Cardiac muscle cell (in vitro differentiated cells and primary cell): ENCODE data around the gene SCGB1D1. TPM values are rescaled to one million over a fixed set of nuclear protein-coding genes. Genes with fewer than 3 reads are reported as not detected.
"Not testable (repeated sequence)": the region's sequence is repeated elsewhere in the genome, so short reads cannot be mapped to it uniquely, and the experiment has no call there.

Source experiments
- DNase-seq, 2 donors: peaks; one replicate each; pipeline versions ENCODE4 v3.0.0 to v3.0.0-alpha.2; 2010 to 2017; ENCODE audit warnings: low read depth in 1 of 2, low spot score in 1 of 2
- H3K27ac ChIP-seq: fragments of 200-600 bp; sonication (generic); 2 replicates; pipeline ENCODE4 v1.5.1; 2016
- H3K27me3 ChIP-seq: fragments of 200-600 bp; sonication (generic); 2 replicates; pipeline ENCODE4 v1.6.0; 2016; ENCODE audit warnings: control low read depth
- H3K36me3 ChIP-seq: fragments of 200-600 bp; sonication (generic); 2 replicates; pipeline ENCODE4 v1.5.1; 2016; ENCODE audit warnings: control low read depth
- H3K4me1 ChIP-seq: fragments of 200-600 bp; sonication (generic); 2 replicates; pipeline ENCODE4 v1.8.1; 2017; ENCODE audit warnings: low read depth, mild to moderate bottlenecking, mixed run types
- H3K4me3 ChIP-seq: fragments of 200-600 bp; sonication (generic); 2 replicates; pipeline ENCODE4 v1.5.1; 2016; ENCODE audit warnings: mild to moderate bottlenecking
- H3K9me3 ChIP-seq: fragments of 200-600 bp; sonication (generic); 2 replicates; pipeline ENCODE4 v1.5.1; 2017; ENCODE audit warnings: low read depth, mild to moderate bottlenecking, control low read depth
- polyA plus RNA-seq: library from polyadenylated mRNA; unstranded; fragments of >200 nt; fragmentation: Nextera tagmentation; extraction: Ambion mirVana; gene quantifications from 2 replicates; pipeline ENCODE4 v1.2.1, GENCODE V29; 2016
- total RNA-seq: library from RNA; depleted of rRNA; stranded (reverse); fragments of >200 nt; gene quantifications from 2 replicates; pipeline ENCODE4 v1.2.3, GENCODE V29; 2016
- TF ChIP-seq, protein P1 (sequence below): IDR thresholded peaks from 2 replicates; pipeline ENCODE4 v1.5.1; 2012; ENCODE audit warnings: low read depth, mild to moderate bottlenecking, low read length

Gene SCGB1D1
- total and polyA plus RNA-seq, 2 experiments from 2014 or later: not detected

DNA sequence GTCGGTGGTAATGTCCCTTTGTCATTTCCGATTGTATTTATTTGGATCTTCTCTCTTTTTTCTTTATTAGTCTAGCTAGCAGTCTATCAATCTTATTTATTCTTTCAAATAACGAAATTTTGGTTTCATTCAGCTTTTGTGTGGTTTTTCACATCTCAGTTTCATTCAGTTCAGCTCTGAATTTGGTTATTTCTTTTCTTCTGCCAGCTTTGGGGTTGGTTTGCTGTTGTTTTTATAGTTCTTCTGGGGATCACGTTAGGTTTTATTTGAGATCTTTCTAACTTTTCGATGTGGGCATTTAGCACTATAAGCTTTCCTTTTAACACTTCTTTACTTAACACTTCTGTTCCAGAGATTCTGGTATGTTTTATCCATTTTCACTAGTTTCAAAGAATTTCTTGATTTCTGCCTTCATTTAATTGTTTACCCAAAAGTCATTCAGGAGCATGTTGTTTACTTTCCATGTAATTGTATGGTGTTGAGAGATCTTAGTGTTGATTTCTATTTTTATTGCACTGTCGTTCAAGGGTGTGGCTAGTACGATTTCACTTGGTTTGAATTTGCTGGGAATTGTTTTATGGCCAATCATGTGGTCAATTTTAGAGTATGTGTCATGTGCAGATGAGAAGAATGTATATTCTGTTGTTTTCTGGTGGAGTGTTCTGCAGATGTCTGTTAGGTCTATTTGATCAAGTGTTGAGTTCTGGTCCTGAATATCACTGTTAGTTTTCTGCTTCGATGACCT lies 7.7 kb upstream of the SCGB1D1 start:
- TF ChIP-seq, protein P1, sequence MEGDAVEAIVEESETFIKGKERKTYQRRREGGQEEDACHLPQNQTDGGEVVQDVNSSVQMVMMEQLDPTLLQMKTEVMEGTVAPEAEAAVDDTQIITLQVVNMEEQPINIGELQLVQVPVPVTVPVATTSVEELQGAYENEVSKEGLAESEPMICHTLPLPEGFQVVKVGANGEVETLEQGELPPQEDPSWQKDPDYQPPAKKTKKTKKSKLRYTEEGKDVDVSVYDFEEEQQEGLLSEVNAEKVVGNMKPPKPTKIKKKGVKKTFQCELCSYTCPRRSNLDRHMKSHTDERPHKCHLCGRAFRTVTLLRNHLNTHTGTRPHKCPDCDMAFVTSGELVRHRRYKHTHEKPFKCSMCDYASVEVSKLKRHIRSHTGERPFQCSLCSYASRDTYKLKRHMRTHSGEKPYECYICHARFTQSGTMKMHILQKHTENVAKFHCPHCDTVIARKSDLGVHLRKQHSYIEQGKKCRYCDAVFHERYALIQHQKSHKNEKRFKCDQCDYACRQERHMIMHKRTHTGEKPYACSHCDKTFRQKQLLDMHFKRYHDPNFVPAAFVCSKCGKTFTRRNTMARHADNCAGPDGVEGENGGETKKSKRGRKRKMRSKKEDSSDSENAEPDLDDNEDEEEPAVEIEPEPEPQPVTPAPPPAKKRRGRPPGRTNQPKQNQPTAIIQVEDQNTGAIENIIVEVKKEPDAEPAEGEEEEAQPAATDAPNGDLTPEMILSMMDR: no peak
- Histone ChIP-seq H3K9me3 (no peaks in the 10 kb centered on the region), H3K4me1 (no peaks in the 10 kb centered on the region), H3K27me3 (peaks cover 7% of the 10 kb centered on the region), H3K36me3 (no peaks in the 10 kb centered on the region), H3K4me3 (no peak overlapping the region), H3K27ac (no peak overlapping the region)
- DNase-seq: no peak

DNA sequence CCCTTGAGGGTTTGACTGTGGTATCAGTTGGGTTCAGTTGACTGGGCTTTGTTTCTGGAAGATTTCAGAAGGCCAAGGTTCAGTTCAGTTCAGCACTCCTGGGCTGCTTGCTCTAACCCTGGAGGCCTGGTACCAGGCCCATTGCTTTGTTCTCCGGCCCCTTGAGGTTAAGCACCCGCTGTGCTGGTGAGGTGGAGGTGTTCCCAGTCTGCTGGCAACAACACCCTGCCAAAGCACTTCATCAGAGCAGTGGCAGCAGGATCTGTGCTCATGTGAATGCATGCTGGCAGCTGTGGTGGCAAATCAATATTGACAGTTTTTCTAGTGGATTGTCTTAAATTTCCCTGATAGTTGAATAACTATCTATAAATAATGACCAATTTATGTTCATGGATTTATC lies 3.8 kb upstream of the SCGB1D1 start:
- Histone ChIP-seq H3K9me3 (no peaks in the 10 kb centered on the region), H3K27ac (no peak overlapping the region), H3K4me1 (no peaks in the 10 kb centered on the region), H3K4me3 (no peak overlapping the region), H3K27me3 (peaks cover 2% of the 10 kb centered on the region), H3K36me3 (no peaks in the 10 kb centered on the region)
- DNase-seq: no peak
- TF ChIP-seq, protein P1: no peak

DNA sequence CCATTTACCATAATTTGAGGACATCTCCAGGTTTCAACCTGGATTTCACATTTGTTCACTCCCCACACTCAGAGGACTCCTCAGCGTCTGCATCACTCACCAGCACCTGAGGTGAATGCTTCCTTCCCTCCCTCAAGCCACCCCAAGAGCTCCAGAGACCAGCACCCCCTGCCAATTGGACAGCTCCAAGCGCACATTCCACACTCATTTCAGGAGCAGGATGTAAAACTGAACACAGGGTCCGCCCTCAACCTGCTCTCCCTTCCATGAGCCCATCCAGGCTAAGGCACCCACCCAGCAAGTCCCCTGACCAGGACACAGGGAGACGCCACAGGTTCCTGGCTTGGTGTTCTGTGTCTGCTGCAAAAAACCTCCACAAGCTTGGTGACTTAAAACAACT lies 3.9 kb downstream of the SCGB1D1 start:
- Histone ChIP-seq H3K27ac (no peak overlapping the region), H3K4me3 (no peak overlapping the region), H3K4me1 (no peaks in the 10 kb centered on the region), H3K36me3 (no peaks in the 10 kb centered on the region), H3K27me3 (peaks cover 2% of the 10 kb centered on the region), H3K9me3 (no peaks in the 10 kb centered on the region)
- DNase-seq: peak; percentile 12 to 54
- TF ChIP-seq, protein P1: no peak

DNA sequence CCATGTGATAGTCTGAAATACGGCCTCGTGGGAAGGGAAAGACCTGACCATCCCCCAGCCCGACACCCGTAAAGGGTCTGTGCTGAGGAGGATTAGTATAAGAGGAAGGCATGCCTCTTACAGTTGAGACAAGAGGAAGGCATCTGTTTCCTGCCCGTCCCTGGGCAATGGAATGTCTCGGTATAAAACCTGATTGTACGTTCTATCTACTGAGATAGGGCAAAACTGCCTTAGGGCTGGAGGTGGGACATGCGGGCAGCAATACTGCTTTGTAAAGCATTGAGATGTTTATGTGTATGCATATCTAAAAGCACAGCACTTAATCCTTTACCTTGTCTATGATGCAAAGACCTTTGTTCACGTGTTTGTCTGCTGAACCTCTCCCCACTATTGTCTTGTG lies 5.0 kb downstream of the SCGB1D1 start:
- not testable (repeated sequence) for H3K27me3 ChIP-seq, H3K4me3 ChIP-seq, H3K9me3 ChIP-seq, DNase-seq, H3K27ac ChIP-seq, H3K4me1 ChIP-seq, H3K36me3 ChIP-seq

DNA sequence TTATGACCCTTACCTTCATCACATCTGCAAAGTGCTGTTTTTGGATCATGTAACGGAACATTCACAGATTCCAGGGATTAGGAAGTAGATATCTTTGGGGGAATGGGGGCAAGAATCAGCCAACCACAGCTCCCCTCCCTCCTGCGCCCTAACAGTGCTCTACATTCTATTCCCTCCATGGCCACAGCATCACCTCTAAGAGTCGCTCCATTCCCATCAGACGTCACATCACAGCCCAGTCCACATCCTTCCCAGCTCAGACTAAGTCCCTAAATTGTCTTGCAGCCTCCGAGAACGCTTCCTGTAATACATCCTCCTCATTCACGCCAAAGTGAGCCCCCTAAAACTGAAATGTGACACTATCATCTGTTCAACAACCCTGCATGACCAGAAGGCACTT lies 5.9 kb downstream of the SCGB1D1 start:
- TF ChIP-seq, protein P1: no peak
- no peak overlapping the region for H3K27ac ChIP-seq
- H3K27me3 ChIP-seq: no peaks in the 10 kb centered on the region
- DNase-seq: no peak
- no peaks in the 10 kb centered on the region for H3K4me1 ChIP-seq
- H3K9me3 ChIP-seq: no peaks in the 10 kb centered on the region
- no peak overlapping the region for H3K4me3 ChIP-seq
- H3K36me3 ChIP-seq: no peaks in the 10 kb centered on the region

DNA sequence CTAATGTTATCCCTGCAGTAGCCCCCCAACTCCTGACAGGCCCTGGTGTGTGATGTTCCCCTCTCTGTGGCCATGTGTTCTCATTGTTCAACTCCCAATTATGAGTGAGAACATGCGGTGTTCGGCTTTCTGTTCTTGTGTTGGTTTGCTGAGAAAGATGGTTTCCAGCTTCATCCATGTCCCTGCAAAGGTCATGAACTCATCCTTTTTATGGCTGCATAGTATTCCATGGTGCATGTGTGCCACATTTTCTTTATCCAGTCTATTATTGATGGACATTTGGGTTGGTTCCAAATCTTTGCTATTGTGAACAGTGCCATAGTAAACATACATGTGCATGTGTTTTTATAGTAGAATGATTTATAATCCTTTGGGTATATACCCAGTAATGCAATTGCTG lies 7.4 kb downstream of the SCGB1D1 start:
- not testable (repeated sequence) for DNase-seq, H3K4me1 ChIP-seq, H3K27me3 ChIP-seq, H3K9me3 ChIP-seq, H3K36me3 ChIP-seq, H3K4me3 ChIP-seq, H3K27ac ChIP-seq
